KMS-11 (cell line): Measurements from ENCODE around the gene SPRR1A.
"Not testable (repeated sequence)": the region's sequence is repeated elsewhere in the genome, so short reads cannot be mapped to it uniquely, and the experiment has no call there.

ENCODE experiments used
- H2AFZ ChIP-seq: fragments of 200-600 bp; sonication (generic); 2 replicates; pipeline ENCODE4 v1.6.1; 2016; ENCODE audit warnings: antibody characterized with exemption, mixed run types, low read depth
- H3K27ac ChIP-seq: fragments of 200-600 bp; sonication (generic); 2 replicates; pipeline ENCODE4 v1.6.1; 2016; ENCODE audit warnings: mild to moderate bottlenecking, mixed run types
- H3K27me3 ChIP-seq: fragments of 200-600 bp; sonication (generic); 2 replicates; pipeline ENCODE4 v1.6.1; 2017; ENCODE audit warnings: mild to moderate bottlenecking, low read depth, mixed run types, moderate library complexity; ENCODE audit not compliant: insufficient read depth
- H3K36me3 ChIP-seq: fragments of 200-600 bp; sonication (generic); 2 replicates; pipeline ENCODE4 v1.6.1; 2017; ENCODE audit warnings: mild to moderate bottlenecking, mixed run types; ENCODE audit not compliant: insufficient read depth
- H3K4me1 ChIP-seq: fragments of 200-600 bp; sonication (generic); 2 replicates; pipeline ENCODE4 v1.6.1; 2016; ENCODE audit warnings: mild to moderate bottlenecking, low read depth, mixed run types; ENCODE audit not compliant: poor library complexity, severe bottlenecking
- H3K4me2 ChIP-seq: fragments of 200-600 bp; sonication (generic); 2 replicates; pipeline ENCODE4 v1.7.0; 2016; ENCODE audit warnings: mild to moderate bottlenecking, mixed run types
- H3K4me3 ChIP-seq: fragments of 200-600 bp; sonication (generic); IDR thresholded peaks from 2 replicates; pipeline ENCODE4 v1.6.1; 2017; ENCODE audit warnings: low read depth, low read length, mixed read lengths; ENCODE audit not compliant: insufficient read depth
- H3K79me2 ChIP-seq: fragments of 200-600 bp; sonication (generic); 2 replicates; pipeline ENCODE4 v1.6.1; 2016; ENCODE audit warnings: low read depth, mixed run types; ENCODE audit not compliant: insufficient read depth
- H3K9ac ChIP-seq: fragments of 200-600 bp; sonication (generic); 2 replicates; pipeline ENCODE4 v1.6.1; 2016; ENCODE audit warnings: mild to moderate bottlenecking, mixed run types
- H4K20me1 ChIP-seq: fragments of 200-600 bp; sonication (generic); 2 replicates; pipeline ENCODE4 v1.6.1; 2016; ENCODE audit warnings: mild to moderate bottlenecking, mixed run types; ENCODE audit not compliant: insufficient read depth
- TF ChIP-seq, protein P1 (sequence below): fragments of 200-600 bp; sonication (generic); conservative IDR thresholded peaks from 2 replicates; pipeline ENCODE4 v1.6.1; 2017; ENCODE audit warnings: low read depth, mild to moderate bottlenecking, antibody characterized with exemption, low read length, moderate library complexity, mixed read lengths

SPRR1A gene

DNA sequence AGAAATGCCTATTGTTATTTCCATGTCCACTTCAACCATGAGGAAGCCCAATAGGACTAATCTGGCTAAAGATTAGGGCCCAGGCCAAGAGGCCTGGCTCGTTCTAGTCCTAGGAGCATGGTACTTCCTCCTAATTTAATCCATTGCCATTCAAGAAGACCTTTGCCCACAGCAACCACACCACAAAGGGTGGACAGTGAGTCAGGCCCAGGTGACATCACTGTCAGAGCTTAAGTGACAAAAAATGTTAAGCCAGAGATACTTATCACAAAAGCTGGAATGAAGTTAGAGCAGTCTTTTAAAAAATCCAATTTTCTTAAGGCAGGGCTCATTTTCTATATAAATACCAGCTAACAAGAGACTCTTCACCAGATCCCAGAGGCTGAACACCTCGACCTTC lies 17.5 kb downstream of the SPRR1A start, which contains the start of gene SPRR3:
Gene SPRR3 (plus strand): TSS at position 368 of the 400 bp plus-strand sequence. CDS start 1,272 bp downstream, outside the sequence.
- H3K79me2 ChIP-seq, result no peaks in the 10 kb centered on the region
- H3K36me3 ChIP-seq, result no peaks in the 10 kb centered on the region
- no peak within 1 kb of the TSS for H3K27ac ChIP-seq
- H4K20me1 ChIP-seq, result no peaks in the 10 kb centered on the region
- H2AFZ ChIP-seq, result no peak within 1 kb of the TSS
- H3K4me3 ChIP-seq, result no peak within 1 kb of the TSS
- TF ChIP-seq, protein P1, sequence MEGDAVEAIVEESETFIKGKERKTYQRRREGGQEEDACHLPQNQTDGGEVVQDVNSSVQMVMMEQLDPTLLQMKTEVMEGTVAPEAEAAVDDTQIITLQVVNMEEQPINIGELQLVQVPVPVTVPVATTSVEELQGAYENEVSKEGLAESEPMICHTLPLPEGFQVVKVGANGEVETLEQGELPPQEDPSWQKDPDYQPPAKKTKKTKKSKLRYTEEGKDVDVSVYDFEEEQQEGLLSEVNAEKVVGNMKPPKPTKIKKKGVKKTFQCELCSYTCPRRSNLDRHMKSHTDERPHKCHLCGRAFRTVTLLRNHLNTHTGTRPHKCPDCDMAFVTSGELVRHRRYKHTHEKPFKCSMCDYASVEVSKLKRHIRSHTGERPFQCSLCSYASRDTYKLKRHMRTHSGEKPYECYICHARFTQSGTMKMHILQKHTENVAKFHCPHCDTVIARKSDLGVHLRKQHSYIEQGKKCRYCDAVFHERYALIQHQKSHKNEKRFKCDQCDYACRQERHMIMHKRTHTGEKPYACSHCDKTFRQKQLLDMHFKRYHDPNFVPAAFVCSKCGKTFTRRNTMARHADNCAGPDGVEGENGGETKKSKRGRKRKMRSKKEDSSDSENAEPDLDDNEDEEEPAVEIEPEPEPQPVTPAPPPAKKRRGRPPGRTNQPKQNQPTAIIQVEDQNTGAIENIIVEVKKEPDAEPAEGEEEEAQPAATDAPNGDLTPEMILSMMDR, result no peak
- no peaks in the 10 kb centered on the region for H3K27me3 ChIP-seq
- H3K4me2 ChIP-seq, result no peak within 1 kb of the TSS
- no peaks in the 10 kb centered on the region for H3K4me1 ChIP-seq
- H3K9ac ChIP-seq, result no peak within 1 kb of the TSS

- not testable (repeated sequence) for H3K79me2 ChIP-seq, H3K27ac ChIP-seq, H3K4me1 ChIP-seq, H3K27me3 ChIP-seq, H4K20me1 ChIP-seq, H3K36me3 ChIP-seq, H3K4me3 ChIP-seq, H3K9ac ChIP-seq, H2AFZ ChIP-seq, H3K4me2 ChIP-seq
Measured at GRCh38 chr1:153011235-153011758, 27.4 kb downstream of the SPRR1A start.

DNA sequence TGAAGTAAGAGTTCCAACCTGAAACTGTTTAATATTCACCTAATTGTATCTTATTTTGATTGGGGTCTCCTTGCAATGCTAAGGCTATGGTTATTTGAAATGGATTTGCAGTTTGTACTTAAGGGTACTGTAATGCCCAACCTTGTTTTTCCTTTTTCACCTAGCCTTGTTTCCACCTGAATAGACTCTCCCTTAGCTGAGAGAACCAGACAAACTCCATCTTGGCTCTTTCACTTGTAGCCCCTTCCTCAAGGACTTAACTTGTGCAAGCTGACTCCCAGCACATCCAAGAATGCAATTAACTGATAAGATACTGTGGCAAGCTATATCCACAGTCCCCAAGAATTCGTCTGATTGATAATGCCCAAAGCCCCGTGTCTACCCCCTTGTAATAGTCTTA lies 37.9 kb downstream of the SPRR1A start:
- H3K79me2 ChIP-seq, H3K27me3 ChIP-seq, H2AFZ ChIP-seq, H4K20me1 ChIP-seq, H3K4me2 ChIP-seq, H3K4me1 ChIP-seq, H3K4me3 ChIP-seq, H3K36me3 ChIP-seq, H3K27ac ChIP-seq, H3K9ac ChIP-seq: not testable (repeated sequence)

GRCh38 chr1:153022340-153022739 lies 38.5 kb downstream of the SPRR1A start:
- H3K9ac ChIP-seq, H3K4me2 ChIP-seq, H3K4me3 ChIP-seq, H4K20me1 ChIP-seq, H3K27me3 ChIP-seq, H3K79me2 ChIP-seq, H3K36me3 ChIP-seq, H2AFZ ChIP-seq, H3K4me1 ChIP-seq, H3K27ac ChIP-seq: not testable (repeated sequence)

DNA sequence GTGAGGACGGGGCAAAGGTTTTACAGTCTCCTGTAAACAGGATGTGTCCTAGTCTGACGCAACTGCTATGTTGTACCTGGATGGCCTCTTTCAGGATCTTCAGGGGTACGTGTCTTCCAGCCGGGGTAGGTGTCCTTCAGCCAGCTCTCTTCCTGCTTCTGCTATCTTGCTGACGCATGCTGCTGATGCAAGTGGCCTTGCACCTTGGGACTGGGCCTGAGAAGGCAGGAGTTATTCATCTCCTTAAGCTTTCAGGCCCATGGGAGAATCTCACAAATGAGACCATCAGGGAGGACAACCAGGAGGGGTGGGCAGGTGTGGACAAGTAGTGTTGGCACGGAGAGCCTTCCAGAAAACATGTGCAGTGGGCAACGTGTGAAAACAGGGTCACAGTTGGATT lies 39.2 kb downstream of the SPRR1A start:
- Histone ChIP-seq H3K79me2 (no peaks in the 10 kb centered on the region), H3K9ac (no peak overlapping the region), H3K4me3 (no peak overlapping the region), H3K36me3 (no peaks in the 10 kb centered on the region), H3K27me3 (no peaks in the 10 kb centered on the region), H3K4me1 (no peaks in the 10 kb centered on the region), H2AFZ (no peak overlapping the region), H3K27ac (no peak overlapping the region), H3K4me2 (no peak overlapping the region), H4K20me1 (no peaks in the 10 kb centered on the region)
- TF ChIP-seq, protein P1, result no peak

- Histone ChIP-seq H3K4me1 (no peaks in the 10 kb centered on the region), H3K4me3 (no peak overlapping the region), H3K27me3 (no peaks in the 10 kb centered on the region), H3K36me3 (no peaks in the 10 kb centered on the region), H3K9ac (no peak overlapping the region), H4K20me1 (no peaks in the 10 kb centered on the region), H3K4me2 (no peak overlapping the region), H3K27ac (no peak overlapping the region), H3K79me2 (no peaks in the 10 kb centered on the region), H2AFZ (no peak overlapping the region)
- TF ChIP-seq, protein P1, result no peak
Measured at GRCh38 chr1:153024413-153024812, 40.5 kb downstream of the SPRR1A start.
